ENCODE results near the gene GLIPR1L2. TPM values are rescaled to one million over a fixed set of nuclear protein-coding genes. Genes with fewer than 3 reads are reported as not detected.

The GLIPR1L2 gene
- total and polyA plus RNA-seq, 2 of the 8 experiments (the other 6 are each of a cell fraction or from before 2014, with no cell fraction given): 0.09 TPM; not detected in 1

DNA sequence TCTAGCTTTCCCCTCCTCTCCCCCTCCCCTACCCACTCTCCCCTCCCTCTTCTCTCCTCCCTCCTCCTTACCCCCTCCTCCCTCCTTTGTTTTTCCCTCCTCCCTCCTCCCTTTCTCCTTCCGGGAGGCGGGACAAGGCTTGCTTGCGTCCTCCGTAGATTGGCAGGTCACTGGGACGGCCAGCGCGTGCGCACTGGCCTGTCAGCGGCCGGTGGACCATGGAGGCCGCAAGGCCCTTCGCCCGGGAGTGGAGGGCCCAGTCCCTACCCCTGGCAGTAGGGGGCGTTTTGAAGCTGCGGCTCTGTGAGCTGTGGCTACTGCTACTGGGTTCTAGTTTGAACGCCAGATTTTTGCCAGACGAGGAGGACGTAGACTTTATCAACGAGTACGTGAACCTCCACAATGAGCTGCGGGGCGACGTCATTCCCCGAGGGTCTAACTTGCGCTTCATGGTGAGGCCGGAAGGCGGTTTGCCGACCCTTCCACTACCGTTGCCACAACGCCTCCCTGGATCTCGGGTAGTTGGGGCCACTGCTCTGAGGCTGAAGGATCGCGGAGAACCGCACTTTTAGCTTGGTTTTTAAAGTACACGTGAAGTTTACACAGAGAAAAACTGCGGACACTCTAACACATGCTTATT is at the start of gene GLIPR1L2 (continued):
- TF ChIP-seq, protein P1, sequence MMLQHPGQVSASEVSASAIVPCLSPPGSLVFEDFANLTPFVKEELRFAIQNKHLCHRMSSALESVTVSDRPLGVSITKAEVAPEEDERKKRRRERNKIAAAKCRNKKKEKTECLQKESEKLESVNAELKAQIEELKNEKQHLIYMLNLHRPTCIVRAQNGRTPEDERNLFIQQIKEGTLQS (IDR thresholded peaks at IDR 0.05; ENCODE audit: insufficient read depth, low read depth, low read length): no peak
- no peak for TF ChIP-seq SP2 (IDR thresholded peaks at IDR 0.05; ENCODE audit: low read length)
- TF ChIP-seq TAF1 (IDR thresholded peaks at IDR 0.05; ENCODE audit: low read depth, low read length): peak; percentile 66; the same call in 1 of the 2 replicates
- TF ChIP-seq JUND (IDR thresholded peaks at IDR 0.05; ENCODE audit: low read length): peak; percentile 3; the same call in 1 of the 2 replicates

Measured in H1 (cell line).